ENCODE data around the gene DMD.

- no peak for TF ChIP-seq CTCF (IDR thresholded peaks at IDR 0.05; ENCODE audit: low read length)
- no peak for TF ChIP-seq EZH2phosphoT487 (IDR thresholded peaks at IDR 0.05; ENCODE audit: low read length)
Measured at GRCh38 chrX:31255310-31256033, 1955.9 kb downstream of the DMD start.

Data from MM.1S (cell line).